LNCaP clone FGC (cell line): Measurements from ENCODE around the gene IKBKE.

Experiments used
- DNase-seq: peaks from one replicate; pipeline ENCODE4 v3.0.0-alpha.2; 2011; ENCODE audit warnings: low read depth
- H3K4me3 ChIP-seq: 2 replicates; pipeline ENCODE4 v1.5.1; 2011; ENCODE audit warnings: mild to moderate bottlenecking, low read depth, low read length, control low read depth
- TF ChIP-seq, protein P1 (sequence below): IDR thresholded peaks from 2 replicates; pipeline ENCODE4 v1.5.1; 2012; ENCODE audit warnings: mild to moderate bottlenecking; ENCODE audit not compliant: control insufficient read depth, insufficient read depth; ENCODE audit errors: extremely low read depth

Gene IKBKE

DNA sequence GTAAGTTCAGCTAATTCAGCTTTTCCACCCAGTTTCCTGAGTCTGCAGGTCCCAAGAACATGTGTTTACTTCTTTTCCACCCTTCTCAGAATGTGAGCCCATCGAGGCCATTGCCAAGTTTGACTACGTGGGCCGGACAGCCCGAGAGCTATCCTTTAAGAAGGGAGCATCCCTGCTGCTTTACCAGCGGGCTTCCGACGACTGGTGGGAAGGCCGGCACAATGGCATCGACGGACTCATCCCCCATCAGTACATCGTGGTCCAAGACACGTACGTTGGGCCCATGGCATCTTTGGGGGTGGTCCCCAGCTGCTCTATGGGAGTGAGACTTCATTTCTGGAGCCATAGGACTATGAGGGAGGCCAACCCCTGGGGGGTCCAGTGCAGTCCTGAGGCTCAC lies 17.2 kb upstream of the IKBKE start:
- TF ChIP-seq, protein P1, sequence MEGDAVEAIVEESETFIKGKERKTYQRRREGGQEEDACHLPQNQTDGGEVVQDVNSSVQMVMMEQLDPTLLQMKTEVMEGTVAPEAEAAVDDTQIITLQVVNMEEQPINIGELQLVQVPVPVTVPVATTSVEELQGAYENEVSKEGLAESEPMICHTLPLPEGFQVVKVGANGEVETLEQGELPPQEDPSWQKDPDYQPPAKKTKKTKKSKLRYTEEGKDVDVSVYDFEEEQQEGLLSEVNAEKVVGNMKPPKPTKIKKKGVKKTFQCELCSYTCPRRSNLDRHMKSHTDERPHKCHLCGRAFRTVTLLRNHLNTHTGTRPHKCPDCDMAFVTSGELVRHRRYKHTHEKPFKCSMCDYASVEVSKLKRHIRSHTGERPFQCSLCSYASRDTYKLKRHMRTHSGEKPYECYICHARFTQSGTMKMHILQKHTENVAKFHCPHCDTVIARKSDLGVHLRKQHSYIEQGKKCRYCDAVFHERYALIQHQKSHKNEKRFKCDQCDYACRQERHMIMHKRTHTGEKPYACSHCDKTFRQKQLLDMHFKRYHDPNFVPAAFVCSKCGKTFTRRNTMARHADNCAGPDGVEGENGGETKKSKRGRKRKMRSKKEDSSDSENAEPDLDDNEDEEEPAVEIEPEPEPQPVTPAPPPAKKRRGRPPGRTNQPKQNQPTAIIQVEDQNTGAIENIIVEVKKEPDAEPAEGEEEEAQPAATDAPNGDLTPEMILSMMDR, result no peak
- no peak for DNase-seq
- H3K4me3 ChIP-seq, result no peak overlapping the region

DNA sequence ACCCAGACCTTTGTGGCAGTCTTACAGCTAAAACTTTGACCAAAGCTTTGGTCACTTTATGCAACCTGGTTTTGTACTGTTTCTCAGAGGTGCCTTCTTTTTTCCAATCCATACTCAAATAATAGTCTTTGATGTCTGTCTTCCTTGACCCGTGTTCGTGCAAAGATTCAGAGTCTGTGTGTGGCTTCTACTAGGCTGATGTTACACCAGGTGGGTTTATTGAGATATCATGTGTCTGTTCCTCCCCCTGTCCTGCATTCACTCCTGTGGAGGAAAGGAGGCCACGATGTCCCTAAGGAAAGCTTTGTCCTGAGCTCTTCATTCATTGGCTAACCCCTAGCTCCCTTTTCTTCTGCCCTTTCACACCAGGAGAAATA lies 15.0 kb upstream of the IKBKE start:
- TF ChIP-seq, protein P1, result no peak
- DNase-seq, result no peak
- no peak overlapping the region for H3K4me3 ChIP-seq

DNA sequence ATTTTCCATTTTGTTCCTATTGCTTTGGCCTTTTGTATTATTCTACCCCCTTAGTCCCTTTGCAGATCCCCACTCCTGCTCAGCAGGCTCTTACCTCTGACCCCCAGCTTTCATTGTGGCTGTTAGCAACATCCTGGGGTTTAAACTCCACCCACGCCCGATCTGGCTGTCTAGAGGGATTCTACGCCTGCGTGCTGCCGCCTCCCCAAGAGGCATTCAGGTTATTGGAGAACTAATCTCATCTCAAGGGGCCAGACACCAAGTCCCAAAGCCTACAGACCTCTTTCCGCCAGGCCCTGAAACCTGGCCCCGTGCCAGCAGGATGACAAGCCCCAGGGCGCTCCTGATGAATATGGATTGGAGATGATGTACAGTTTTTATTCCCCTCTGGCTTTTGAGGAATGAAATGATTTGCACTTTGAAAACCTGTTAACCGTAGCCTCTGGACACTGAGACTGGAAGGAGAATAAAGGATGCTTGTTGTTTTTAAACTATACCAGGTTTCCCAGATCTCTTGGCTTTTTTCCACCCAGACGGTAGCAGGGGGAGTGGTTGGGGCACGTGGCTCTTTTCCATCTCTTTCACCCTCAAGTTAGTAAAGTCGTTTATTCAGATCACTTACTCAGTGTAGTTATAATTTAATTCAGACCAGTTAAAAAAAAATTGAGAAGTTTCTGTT lies 14.5 kb upstream of the IKBKE start:
- no peak overlapping the region for H3K4me3 ChIP-seq
- no peak for DNase-seq
- TF ChIP-seq, protein P1, result no peak

DNA sequence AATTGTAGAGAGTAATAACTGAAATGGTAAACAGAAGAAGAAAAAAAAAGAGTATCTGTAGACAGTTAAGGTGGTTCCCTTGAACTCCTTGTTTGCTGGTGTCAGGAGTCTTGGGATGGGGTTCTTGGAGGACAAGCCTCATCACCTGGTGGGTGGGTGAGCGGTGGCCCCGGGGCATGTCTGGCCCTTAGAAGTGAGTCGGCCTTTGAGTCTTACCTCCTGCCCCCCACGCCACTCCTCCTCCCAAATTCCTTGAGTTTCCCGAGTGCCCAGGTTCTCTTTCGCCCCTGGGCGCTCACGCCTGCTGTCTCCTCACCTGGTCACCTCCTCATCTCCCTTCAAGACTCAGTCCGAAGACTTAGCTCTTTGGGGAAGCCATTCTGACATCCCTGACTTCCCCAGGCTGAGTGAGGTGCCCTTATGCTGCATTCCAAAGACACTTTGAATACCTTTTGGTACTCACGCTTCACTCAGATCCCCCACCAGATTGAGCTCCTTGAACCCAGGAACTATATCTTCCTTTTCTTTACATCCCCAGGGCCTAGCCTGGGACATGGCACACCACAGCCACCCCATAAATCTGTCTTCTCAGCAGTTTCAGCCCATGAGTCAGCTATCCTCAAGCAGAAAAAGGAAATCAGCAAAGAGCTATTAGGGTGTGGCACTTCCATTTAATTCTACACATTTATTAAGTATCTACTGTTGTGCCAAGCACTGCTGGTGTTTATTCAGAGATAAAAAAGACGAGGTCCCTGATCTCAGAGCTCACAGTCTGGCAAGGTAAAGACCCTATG lies 13.5 kb upstream of the IKBKE start:
- H3K4me3 ChIP-seq, result no peak overlapping the region
- DNase-seq, result no peak
- TF ChIP-seq, protein P1, result no peak

DNA sequence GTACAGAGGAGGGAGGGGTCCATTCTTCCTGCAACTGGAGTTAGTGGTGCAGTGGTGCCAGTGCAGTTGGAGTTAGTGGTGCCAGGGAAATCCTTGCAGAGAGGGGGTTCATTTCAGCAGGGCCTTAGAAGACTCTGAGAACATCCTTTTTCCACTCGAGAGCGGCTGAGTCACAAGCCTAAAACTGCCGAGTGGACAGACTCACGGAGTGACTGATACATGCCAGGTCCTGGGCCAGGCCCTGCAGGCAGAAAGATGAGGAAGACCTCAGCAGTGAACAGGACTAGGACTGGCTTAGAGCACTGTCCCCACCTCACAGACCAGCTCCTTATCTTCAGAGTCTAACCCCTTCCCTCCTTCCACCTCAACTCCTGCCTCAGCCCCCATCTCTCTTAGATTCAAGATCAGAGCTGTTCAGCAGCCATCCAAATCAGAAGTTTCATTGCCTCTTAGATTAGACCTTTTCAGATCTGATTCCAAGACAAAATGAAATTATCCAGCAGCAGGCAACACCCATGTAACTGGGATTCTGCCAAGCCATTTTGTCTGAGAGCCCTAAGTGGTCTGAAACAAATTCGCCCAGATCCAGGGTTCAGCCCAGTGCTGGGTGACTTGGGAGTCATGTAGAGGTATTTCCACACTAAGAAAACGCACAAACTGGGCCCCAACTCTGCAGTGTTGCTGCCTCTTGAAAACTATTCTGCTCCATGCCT lies 12.7 kb upstream of the IKBKE start:
- TF ChIP-seq, protein P1, result no peak
- DNase-seq, result no peak
- H3K4me3 ChIP-seq, result no peak overlapping the region

DNA sequence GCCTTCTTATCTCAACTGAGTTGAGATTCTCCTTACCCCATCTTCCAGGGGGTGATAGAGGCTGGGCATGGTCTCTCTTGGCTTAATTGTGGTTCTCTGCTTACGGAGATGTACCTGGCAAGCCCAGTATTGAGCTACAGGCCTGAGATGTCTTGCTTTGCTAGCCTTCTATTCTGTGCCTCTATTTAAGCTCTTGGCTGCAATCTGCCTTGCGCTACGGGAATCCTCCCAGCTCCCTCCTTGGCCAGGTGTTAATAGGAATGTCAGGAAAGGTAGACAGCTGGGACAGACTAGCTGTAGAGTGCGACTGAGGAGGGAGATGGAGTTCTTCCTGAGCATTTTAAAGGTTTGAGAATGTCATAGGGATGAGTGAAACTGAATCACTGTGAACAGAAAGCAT lies 10.6 kb upstream of the IKBKE start:
- no peak for DNase-seq
- TF ChIP-seq, protein P1, result no peak
- H3K4me3 ChIP-seq, result no peak overlapping the region
